ENCODE measurements around the gene SESTD1. TPM values are rescaled to one million over a fixed set of nuclear protein-coding genes. Genes with fewer than 3 reads are reported as not detected.

Gene SESTD1
- total and polyA plus RNA-seq, 2 of the 13 experiments (the other 11 are each of a cell fraction or from before 2014, with no cell fraction given): 74.4 to 101 TPM

GRCh38 chr2:179248024-179248348 lies 16.6 kb downstream of the SESTD1 start:
- no peak for ATAC-seq
- Histone ChIP-seq H3K9ac (ENCODE audit: insufficient read depth, low read depth, low read length) (no peak overlapping the region), H3K4me2 (ENCODE audit: low read depth, low read length) (no peak overlapping the region), H2AFZ (ENCODE audit: low read length) (no peak overlapping the region), H3K4me3 (replicated peaks in 1 of 3; ENCODE audit: insufficient read depth in 1 of 3, low read depth in 2 of 3, low read length in 3 of 3) (no peak overlapping the region), H3K79me2 (ENCODE audit: insufficient read depth, low read length) (peaks cover 100% of the 10 kb centered on the region), H4K20me1 (ENCODE audit: insufficient read depth, low read length) (peaks cover 61% of the 10 kb centered on the region), H3K4me1 (ENCODE audit: insufficient read depth, low read length) (peaks cover 76% of the 10 kb centered on the region), H3K36me3 (replicated peaks in 1 of 2; ENCODE audit: control insufficient read depth in 1 of 2, insufficient read depth in 2 of 2, low read length in 2 of 2) (peaks cover 1 to 3% of the 10 kb centered on the region in 2 experiments; a peak in 2 of 5 replicates), H3K27ac (ENCODE audit: extremely low read length, insufficient read depth, low read length) (no peak overlapping the region), H3K9me3 (ENCODE audit: low read length) (no peaks in the 10 kb centered on the region), H3K27me3 (ENCODE audit: control insufficient read depth in 1 of 2, insufficient read depth in 2 of 2, low read length in 2 of 2) (no peaks in the 10 kb centered on the region)
- ChIA-PET POLR2A (no interaction called here), CTCF (ENCODE audit: low intra/inter-chr PET ratio, low total read pairs) (no interaction called here)
- intact Hi-C loops (cut with micrococcal nuclease; ENCODE audit: unreplicated experiment) (no loop called here), in situ Hi-C loops (cut with HindIII; ENCODE audit: extremely low pct_ligation_motif_present, low pct_unique_long_range_greater_than_20kb) (no loop called here)
- no peak for TF ChIP-seq ZFX (CRISPR knock-in tag; IDR thresholded peaks at IDR 0.05; ENCODE audit: low read depth)
- no peak for TF ChIP-seq ZNF564 (CRISPR knock-in tag; IDR thresholded peaks at IDR 0.05)
- TF ChIP-seq ZNF792 (CRISPR knock-in tag; IDR thresholded peaks at IDR 0.05): no peak
- TF ChIP-seq ZNF737 (CRISPR knock-in tag; IDR thresholded peaks at IDR 0.05; ENCODE audit: borderline replicate concordance): no peak
- TF ChIP-seq FOXP1 (IDR thresholded peaks at IDR 0.05): no peak
- TF ChIP-seq FOXP1 (CRISPR knock-in tag; IDR thresholded peaks at IDR 0.05): no peak
- TF ChIP-seq, protein P1, sequence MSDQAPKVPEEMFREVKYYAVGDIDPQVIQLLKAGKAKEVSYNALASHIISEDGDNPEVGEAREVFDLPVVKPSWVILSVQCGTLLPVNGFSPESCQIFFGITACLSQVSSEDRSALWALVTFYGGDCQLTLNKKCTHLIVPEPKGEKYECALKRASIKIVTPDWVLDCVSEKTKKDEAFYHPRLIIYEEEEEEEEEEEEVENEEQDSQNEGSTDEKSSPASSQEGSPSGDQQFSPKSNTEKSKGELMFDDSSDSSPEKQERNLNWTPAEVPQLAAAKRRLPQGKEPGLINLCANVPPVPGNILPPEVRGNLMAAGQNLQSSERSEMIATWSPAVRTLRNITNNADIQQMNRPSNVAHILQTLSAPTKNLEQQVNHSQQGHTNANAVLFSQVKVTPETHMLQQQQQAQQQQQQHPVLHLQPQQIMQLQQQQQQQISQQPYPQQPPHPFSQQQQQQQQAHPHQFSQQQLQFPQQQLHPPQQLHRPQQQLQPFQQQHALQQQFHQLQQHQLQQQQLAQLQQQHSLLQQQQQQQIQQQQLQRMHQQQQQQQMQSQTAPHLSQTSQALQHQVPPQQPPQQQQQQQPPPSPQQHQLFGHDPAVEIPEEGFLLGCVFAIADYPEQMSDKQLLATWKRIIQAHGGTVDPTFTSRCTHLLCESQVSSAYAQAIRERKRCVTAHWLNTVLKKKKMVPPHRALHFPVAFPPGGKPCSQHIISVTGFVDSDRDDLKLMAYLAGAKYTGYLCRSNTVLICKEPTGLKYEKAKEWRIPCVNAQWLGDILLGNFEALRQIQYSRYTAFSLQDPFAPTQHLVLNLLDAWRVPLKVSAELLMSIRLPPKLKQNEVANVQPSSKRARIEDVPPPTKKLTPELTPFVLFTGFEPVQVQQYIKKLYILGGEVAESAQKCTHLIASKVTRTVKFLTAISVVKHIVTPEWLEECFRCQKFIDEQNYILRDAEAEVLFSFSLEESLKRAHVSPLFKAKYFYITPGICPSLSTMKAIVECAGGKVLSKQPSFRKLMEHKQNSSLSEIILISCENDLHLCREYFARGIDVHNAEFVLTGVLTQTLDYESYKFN (CRISPR knock-in tag; conservative IDR thresholded peaks at IDR 0.05): no peak
- no peak for TF ChIP-seq ZBTB34 (CRISPR knock-in tag; IDR thresholded peaks at IDR 0.05)
- TF ChIP-seq KLF12 (CRISPR knock-in tag; IDR thresholded peaks at IDR 0.05; ENCODE audit: borderline replicate concordance): no peak
- TF ChIP-seq MIER3 (CRISPR knock-in tag; IDR thresholded peaks at IDR 0.05; ENCODE audit: borderline replicate concordance): no peak
- TF ChIP-seq ZNF878 (CRISPR knock-in tag; IDR thresholded peaks at IDR 0.05): no peak
- WGBS (ENCODE audit: low lambda C conversion rate): 94% methylated on average over 1 of the region's 1 CpG
- DNase-seq (ENCODE audit: low spot score): no peak
- no peak for FAIRE-seq
- no TSS peak for BruUV-seq (replicated peaks)

Data from HepG2 (cell line).